DND-41 (cell line): Measurements from ENCODE around the gene UBL3.

Source experiments
- ATAC-seq: fragments of 200-7000 bp; cut with Tn5 transposase; 3 replicates; pipeline ENCODE4 v1.9.1; 2021; ENCODE audit warnings: low read depth; ENCODE audit not compliant: insufficient read depth
- DNase-seq: peaks from one replicate; pipeline ENCODE4 v3.0.0-alpha.2; 2020
- H2AFZ ChIP-seq: 2 replicates; pipeline ENCODE4 v1.6.0; 2012; ENCODE audit warnings: low read depth, low read length
- H3K27ac ChIP-seq: 2 replicates; pipeline ENCODE4 v1.5.1; 2012; ENCODE audit warnings: low read length, inconsistent platforms
- H3K27me3 ChIP-seq: fragments of 200-600 bp; sonication (generic); 2 replicates; pipeline ENCODE4 v1.6.0; 2012; ENCODE audit warnings: low read length, mild to moderate bottlenecking, inconsistent platforms; ENCODE audit not compliant: insufficient read depth, poor library complexity
- H3K36me3 ChIP-seq: 2 replicates; pipeline ENCODE4 v1.5.1; 2012; ENCODE audit warnings: low read length, inconsistent platforms; ENCODE audit not compliant: insufficient read depth
- H3K4me1 ChIP-seq: 2 replicates; pipeline ENCODE4 v1.5.1; 2012; ENCODE audit warnings: mild to moderate bottlenecking, low read length; ENCODE audit not compliant: insufficient read depth
- H3K4me2 ChIP-seq: 2 replicates; pipeline ENCODE4 v1.6.0; 2012; ENCODE audit warnings: mild to moderate bottlenecking, moderate library complexity, low read length, inconsistent platforms; ENCODE audit not compliant: insufficient read depth
- H3K4me3 ChIP-seq, 2 experiments: fragments of 200-600 bp in 1 of 2; shearing (Covaris generic) in 1 of 2; 2 replicates each; pipeline ENCODE4 v1.5.1; 2012 to 2016; ENCODE audit warnings: inconsistent platforms in 2 of 2, low read length in 2 of 2, mild to moderate bottlenecking in 2 of 2, low read depth in 1 of 2, moderate library complexity in 1 of 2
- H3K79me2 ChIP-seq: 2 replicates; pipeline ENCODE4 v1.6.0; 2012; ENCODE audit warnings: low read length, inconsistent platforms; ENCODE audit not compliant: insufficient read depth
- H3K9ac ChIP-seq: 2 replicates; pipeline ENCODE4 v1.6.0; 2012; ENCODE audit warnings: low read depth, mild to moderate bottlenecking, inconsistent platforms, low read length, moderate library complexity
- H3K9me3 ChIP-seq: 2 replicates; pipeline ENCODE4 v1.5.1; 2012; ENCODE audit warnings: low read length, moderate library complexity, mild to moderate bottlenecking, inconsistent platforms; ENCODE audit not compliant: insufficient read depth, severe bottlenecking
- H4K20me1 ChIP-seq: 2 replicates; pipeline ENCODE4 v1.6.0; 2012; ENCODE audit warnings: low read length; ENCODE audit not compliant: insufficient read depth
- CTCF ChIP-seq: IDR thresholded peaks from 2 replicates; pipeline ENCODE4 v1.5.1; 2012; ENCODE audit warnings: borderline replicate concordance, low read length, moderate library complexity, mild to moderate bottlenecking; ENCODE audit not compliant: poor library complexity, severe bottlenecking; ENCODE audit errors: extremely low read depth
- EZH2 ChIP-seq: IDR thresholded peaks from 3 replicates; pipeline ENCODE4 v1.6.1; 2012; ENCODE audit warnings: borderline replicate concordance, low read depth, mild to moderate bottlenecking, moderate library complexity, low read length, inconsistent platforms; ENCODE audit not compliant: severe bottlenecking

Gene UBL3

DNA sequence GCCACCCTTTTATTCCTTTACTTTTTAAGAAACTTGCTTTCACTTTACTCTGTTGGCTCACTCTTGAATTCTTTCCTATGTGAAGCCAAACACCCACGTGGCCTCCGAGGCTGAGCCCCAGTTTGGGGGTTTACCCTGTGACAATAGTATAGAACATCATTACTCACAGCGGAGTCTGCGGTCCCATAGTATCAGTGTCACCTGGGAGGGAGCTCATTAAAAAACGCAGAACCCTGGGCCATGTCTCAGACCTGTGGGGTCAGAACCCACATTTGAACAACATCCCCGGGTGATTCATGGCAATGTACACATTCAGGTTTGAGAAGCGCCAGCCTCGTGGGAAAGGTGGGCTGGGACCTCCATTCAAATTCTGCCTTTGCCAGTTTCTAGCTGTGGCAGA is 36.0 kb upstream of the UBL3 start:
- Histone ChIP-seq H3K9ac (no peak overlapping the region), H3K4me1 (no peaks in the 10 kb centered on the region), H3K4me3 (no peak overlapping the region), H3K27ac (no peak overlapping the region), H3K79me2 (no peaks in the 10 kb centered on the region), H3K27me3 (no peaks in the 10 kb centered on the region), H3K36me3 (no peaks in the 10 kb centered on the region), H3K4me2 (no peak overlapping the region), H4K20me1 (no peaks in the 10 kb centered on the region), H2AFZ (no peak overlapping the region), H3K9me3 (no peaks in the 10 kb centered on the region)
- TF ChIP-seq CTCF = no peak
- no peak for TF ChIP-seq EZH2
- DNase-seq (no peak), ATAC-seq (no peak)

DNA sequence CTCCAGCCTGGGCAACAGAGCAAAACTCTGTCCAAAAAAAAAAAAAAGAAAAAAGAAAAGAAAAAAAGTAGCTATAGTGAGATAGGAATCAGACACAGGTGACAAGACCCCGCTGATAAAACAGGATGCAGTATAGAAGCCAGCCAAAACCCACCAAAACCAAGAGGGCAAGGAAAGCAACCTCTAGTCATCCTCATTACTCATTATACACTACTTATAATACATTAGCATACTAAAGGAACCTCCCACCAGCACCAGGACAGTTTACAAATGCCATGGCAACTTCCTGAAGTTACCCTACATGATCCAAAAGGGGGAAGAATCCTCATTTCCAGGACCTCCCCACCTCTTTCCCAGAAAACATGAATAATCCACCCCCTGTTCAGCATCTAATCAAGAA is 35.6 kb upstream of the UBL3 start:
- ATAC-seq = peak; percentile 35; the same call in 1 of the 3 replicates
- no peaks in the 10 kb centered on the region for H3K9me3 ChIP-seq
- no peak overlapping the region for H3K9ac ChIP-seq

GRCh38 chr13:29884671-29885430 is 34.4 kb upstream of the UBL3 start:
- H3K4me3 ChIP-seq = no peak overlapping the region
- H3K36me3 ChIP-seq = no peaks in the 10 kb centered on the region
- no peaks in the 10 kb centered on the region for H3K79me2 ChIP-seq
- no peaks in the 10 kb centered on the region for H3K9me3 ChIP-seq
- DNase-seq (no peak), ATAC-seq (no peak)
- no peak for TF ChIP-seq CTCF
- no peak for TF ChIP-seq EZH2
- no peaks in the 10 kb centered on the region for H4K20me1 ChIP-seq
- no peak overlapping the region for H3K4me2 ChIP-seq
- no peak overlapping the region for H3K27ac ChIP-seq
- H3K27me3 ChIP-seq = peaks cover 4% of the 10 kb centered on the region
- H2AFZ ChIP-seq = no peak overlapping the region
- no peaks in the 10 kb centered on the region for H3K4me1 ChIP-seq
- no peak overlapping the region for H3K9ac ChIP-seq

More for the DNA sequence above, 35.6 kb upstream of the UBL3 start:
- no peak overlapping the region for H3K27ac ChIP-seq
- H3K4me2 ChIP-seq = no peak overlapping the region
- H3K4me3 ChIP-seq = no peak overlapping the region
- no peak for DNase-seq
- no peaks in the 10 kb centered on the region for H4K20me1 ChIP-seq
- H3K36me3 ChIP-seq = no peaks in the 10 kb centered on the region
- H3K27me3 ChIP-seq = no peaks in the 10 kb centered on the region
- H2AFZ ChIP-seq = no peak overlapping the region
- TF ChIP-seq CTCF = no peak
- TF ChIP-seq EZH2 = no peak
- H3K4me1 ChIP-seq = no peaks in the 10 kb centered on the region
- H3K79me2 ChIP-seq = no peaks in the 10 kb centered on the region
